ENCODE data around the gene ZNF804B.

DNA sequence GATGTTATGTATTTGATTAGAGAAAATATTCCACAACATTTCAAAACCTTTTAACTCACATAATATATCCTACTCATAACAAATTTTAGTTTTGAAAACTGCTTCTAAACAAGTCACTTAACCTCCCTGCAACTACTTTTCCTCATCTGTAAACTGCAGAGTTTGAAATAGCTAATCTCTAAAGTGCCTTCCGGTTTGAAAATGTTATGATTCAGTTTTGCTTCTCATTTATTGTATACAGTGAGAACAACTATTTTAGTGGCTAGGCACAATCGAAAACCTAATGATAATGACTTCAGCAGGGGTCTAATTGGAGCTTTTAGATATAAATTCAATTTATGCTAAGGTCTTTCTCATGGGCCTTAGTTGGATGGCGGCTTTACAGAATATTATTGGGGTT is 66.7 kb downstream of the ZNF804B start:
- TF ChIP-seq, protein P1, sequence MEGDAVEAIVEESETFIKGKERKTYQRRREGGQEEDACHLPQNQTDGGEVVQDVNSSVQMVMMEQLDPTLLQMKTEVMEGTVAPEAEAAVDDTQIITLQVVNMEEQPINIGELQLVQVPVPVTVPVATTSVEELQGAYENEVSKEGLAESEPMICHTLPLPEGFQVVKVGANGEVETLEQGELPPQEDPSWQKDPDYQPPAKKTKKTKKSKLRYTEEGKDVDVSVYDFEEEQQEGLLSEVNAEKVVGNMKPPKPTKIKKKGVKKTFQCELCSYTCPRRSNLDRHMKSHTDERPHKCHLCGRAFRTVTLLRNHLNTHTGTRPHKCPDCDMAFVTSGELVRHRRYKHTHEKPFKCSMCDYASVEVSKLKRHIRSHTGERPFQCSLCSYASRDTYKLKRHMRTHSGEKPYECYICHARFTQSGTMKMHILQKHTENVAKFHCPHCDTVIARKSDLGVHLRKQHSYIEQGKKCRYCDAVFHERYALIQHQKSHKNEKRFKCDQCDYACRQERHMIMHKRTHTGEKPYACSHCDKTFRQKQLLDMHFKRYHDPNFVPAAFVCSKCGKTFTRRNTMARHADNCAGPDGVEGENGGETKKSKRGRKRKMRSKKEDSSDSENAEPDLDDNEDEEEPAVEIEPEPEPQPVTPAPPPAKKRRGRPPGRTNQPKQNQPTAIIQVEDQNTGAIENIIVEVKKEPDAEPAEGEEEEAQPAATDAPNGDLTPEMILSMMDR (conservative IDR thresholded peaks at IDR 0.05; ENCODE audit: low read length): no peak
- TF ChIP-seq EZH2phosphoT487 (IDR thresholded peaks at IDR 0.05; ENCODE audit: borderline replicate concordance, low read depth, low read length): no peak

Data from OCI-LY7 (cell line).